Hepatocyte (in vitro differentiated cells): ENCODE measurements around the gene SNRNP70. TPM values are rescaled to one million over a fixed set of nuclear protein-coding genes. Genes with fewer than 3 reads are reported as not detected.
"Not testable (repeated sequence)": the region's sequence is repeated elsewhere in the genome, so short reads cannot be mapped to it uniquely, and the experiment has no call there.

Experiments
- DNase-seq: peaks from one replicate; pipeline ENCODE4 v3.0.0-alpha.2; 2016; ENCODE audit warnings: low spot score
- H2AFZ ChIP-seq: fragments of 200-600 bp; sonication (generic); 2 replicates; pipeline ENCODE4 v1.6.0; 2016; ENCODE audit warnings: antibody characterized with exemption, mild to moderate bottlenecking
- H3K27ac ChIP-seq: fragments of 200-600 bp; sonication (generic); 2 replicates; pipeline ENCODE4 v1.5.1; 2016; ENCODE audit warnings: mild to moderate bottlenecking
- H3K27me3 ChIP-seq: fragments of 200-600 bp; sonication (generic); 2 replicates; pipeline ENCODE4 v1.6.1; 2016
- H3K36me3 ChIP-seq: fragments of 200-600 bp; sonication (generic); replicated peaks from 2 replicates; pipeline ENCODE4 v1.5.1; 2016; ENCODE audit warnings: low read depth; ENCODE audit not compliant: insufficient read depth
- H3K4me1 ChIP-seq: fragments of 200-600 bp; sonication (generic); 2 replicates; pipeline ENCODE4 v1.5.1; 2016; ENCODE audit warnings: mild to moderate bottlenecking, moderate library complexity; ENCODE audit not compliant: insufficient read depth
- H3K4me2 ChIP-seq: fragments of 200-600 bp; sonication (generic); 2 replicates; pipeline ENCODE4 v1.6.0; 2016
- H3K4me3 ChIP-seq: fragments of 200-600 bp; sonication (generic); 2 replicates; pipeline ENCODE4 v1.5.1; 2016; ENCODE audit warnings: mild to moderate bottlenecking
- H3K79me2 ChIP-seq: fragments of 200-600 bp; sonication (generic); 2 replicates; pipeline ENCODE4 v1.6.0; 2017; ENCODE audit warnings: mild to moderate bottlenecking
- H3K9me2 ChIP-seq: fragments of 200-600 bp; sonication (generic); replicated peaks from 2 replicates; pipeline ENCODE4 v1.6.0; 2017; ENCODE audit warnings: mild to moderate bottlenecking; ENCODE audit not compliant: insufficient read depth
- H3K9me3 ChIP-seq: fragments of 200-600 bp; sonication (generic); 2 replicates; pipeline ENCODE4 v1.5.1; 2016; ENCODE audit warnings: low read depth, mild to moderate bottlenecking
- H4K20me1 ChIP-seq: fragments of 200-600 bp; sonication (generic); 2 replicates; pipeline ENCODE4 v1.6.0; 2016; ENCODE audit warnings: mild to moderate bottlenecking; ENCODE audit not compliant: insufficient read depth, poor library complexity, severe bottlenecking
- EZH2 ChIP-seq: fragments of 200-600 bp; sonication (generic); IDR thresholded peaks from 2 replicates; pipeline ENCODE4 v1.6.1; 2016; ENCODE audit warnings: antibody characterized with exemption, mild to moderate bottlenecking, borderline replicate concordance
- EZH2phosphoT487 ChIP-seq: fragments of 200-600 bp; sonication (generic); IDR thresholded peaks from one replicate; pipeline ENCODE4 v1.6.1; 2018; ENCODE audit warnings: antibody characterized with exemption, mild to moderate bottlenecking, low read depth, moderate library complexity; ENCODE audit not compliant: unreplicated experiment, severe bottlenecking
- WGBS: methylation state at CpG from one replicate; pipeline ENCODE4 v1.1.6; 2016; ENCODE audit warnings: low lambda C conversion rate; ENCODE audit errors: missing lambda C conversion rate; 5-methylcytosine and 5-hydroxymethylcytosine counted together
- polyA plus RNA-seq: library from polyadenylated mRNA; unstranded; fragments of >200 nt; fragmentation: Nextera tagmentation; extraction: Ambion mirVana; gene quantifications from 2 replicates; pipeline ENCODE4 v1.2.1, GENCODE V29; 2016
- total RNA-seq: library from RNA; depleted of rRNA; stranded (reverse); fragments of >200 nt; gene quantifications from 2 replicates; pipeline ENCODE4 v1.2.3, GENCODE V29; 2014
- TF ChIP-seq, protein P1 (sequence below): fragments of 200-600 bp; sonication (generic); IDR thresholded peaks from 2 replicates; pipeline ENCODE4 v1.5.1; 2016; ENCODE audit warnings: antibody characterized with exemption, mild to moderate bottlenecking; ENCODE audit not compliant: poor library complexity

The SNRNP70 gene
- total and polyA plus RNA-seq, 2 experiments from 2014 or later: 190 to 248 TPM

DNA sequence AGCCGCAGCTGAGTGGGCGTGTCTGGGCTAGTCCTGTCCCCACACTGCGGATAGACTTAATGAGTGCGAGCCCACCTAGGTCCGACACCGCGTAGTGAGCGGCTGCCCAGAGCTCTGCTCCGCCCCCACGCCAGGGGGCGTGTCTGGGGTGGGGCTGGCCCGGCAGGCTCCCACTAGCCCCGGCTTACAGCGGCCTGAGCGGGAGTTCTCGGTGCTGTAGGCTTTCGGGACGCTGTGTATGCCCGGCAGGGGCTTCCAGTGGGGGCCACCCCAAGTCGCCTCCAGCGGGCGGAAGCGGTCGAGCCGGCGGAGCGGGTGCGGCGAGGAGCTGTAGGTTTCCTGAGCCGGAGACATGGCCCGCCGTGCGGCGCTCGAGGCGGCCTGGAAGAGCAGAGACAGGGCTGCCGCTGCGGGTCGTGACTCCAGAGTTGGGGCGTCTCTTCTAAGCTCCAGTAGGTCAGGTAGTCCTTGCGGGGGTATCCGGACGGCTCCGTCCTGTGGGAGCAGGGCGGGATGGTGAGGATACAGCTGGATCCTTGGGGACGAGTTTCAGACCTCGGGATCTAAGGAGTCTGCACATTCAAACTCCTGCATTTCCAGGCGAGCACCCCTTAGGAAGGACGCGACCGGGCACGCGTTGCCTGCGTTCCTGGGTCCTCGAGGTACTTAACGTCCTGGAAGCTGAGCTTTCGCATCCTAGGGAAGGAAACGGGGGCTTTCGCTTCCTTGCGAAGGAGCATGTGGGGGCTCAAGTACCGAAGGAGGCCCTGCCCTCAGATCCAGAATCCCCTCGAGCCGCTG, 28.9 kb upstream of the SNRNP70 start:
- Histone ChIP-seq H2AFZ (peak overlapping the region; percentile 94), H3K4me2 (peak overlapping the region; percentile 99), H3K4me1 (peaks cover 17% of the 10 kb centered on the region), H3K36me3 (no peaks in the 10 kb centered on the region), H3K9me2 (no peaks in the 10 kb centered on the region), H3K9me3 (no peaks in the 10 kb centered on the region), H3K27me3 (peaks cover 9% of the 10 kb centered on the region), H4K20me1 (no peaks in the 10 kb centered on the region), H3K4me3 (peak overlapping the region; percentile 65), H3K27ac (no peak overlapping the region), H3K79me2 (no peaks in the 10 kb centered on the region)
- DNase-seq: peak; percentile 74
- TF ChIP-seq, protein P1, sequence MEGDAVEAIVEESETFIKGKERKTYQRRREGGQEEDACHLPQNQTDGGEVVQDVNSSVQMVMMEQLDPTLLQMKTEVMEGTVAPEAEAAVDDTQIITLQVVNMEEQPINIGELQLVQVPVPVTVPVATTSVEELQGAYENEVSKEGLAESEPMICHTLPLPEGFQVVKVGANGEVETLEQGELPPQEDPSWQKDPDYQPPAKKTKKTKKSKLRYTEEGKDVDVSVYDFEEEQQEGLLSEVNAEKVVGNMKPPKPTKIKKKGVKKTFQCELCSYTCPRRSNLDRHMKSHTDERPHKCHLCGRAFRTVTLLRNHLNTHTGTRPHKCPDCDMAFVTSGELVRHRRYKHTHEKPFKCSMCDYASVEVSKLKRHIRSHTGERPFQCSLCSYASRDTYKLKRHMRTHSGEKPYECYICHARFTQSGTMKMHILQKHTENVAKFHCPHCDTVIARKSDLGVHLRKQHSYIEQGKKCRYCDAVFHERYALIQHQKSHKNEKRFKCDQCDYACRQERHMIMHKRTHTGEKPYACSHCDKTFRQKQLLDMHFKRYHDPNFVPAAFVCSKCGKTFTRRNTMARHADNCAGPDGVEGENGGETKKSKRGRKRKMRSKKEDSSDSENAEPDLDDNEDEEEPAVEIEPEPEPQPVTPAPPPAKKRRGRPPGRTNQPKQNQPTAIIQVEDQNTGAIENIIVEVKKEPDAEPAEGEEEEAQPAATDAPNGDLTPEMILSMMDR: peak; percentile 40
- TF ChIP-seq EZH2: no peak
- TF ChIP-seq EZH2phosphoT487: no peak
- 4% methylated on average over 63 of the region's 63 CpGs for WGBS

GRCh38 chr19:49056902-49057596, 28.2 kb upstream of the SNRNP70 start:
- not testable (repeated sequence) for DNase-seq, H4K20me1 ChIP-seq, H3K9me3 ChIP-seq, H3K79me2 ChIP-seq, H3K36me3 ChIP-seq, H3K4me3 ChIP-seq, H3K9me2 ChIP-seq, H2AFZ ChIP-seq, H3K27ac ChIP-seq, H3K27me3 ChIP-seq
- peak overlapping the region; percentile 99 for H3K4me2 ChIP-seq
- peaks cover 17% of the 10 kb centered on the region for H3K4me1 ChIP-seq
- 37% methylated on average over 34 of the region's 34 CpGs for WGBS

GRCh38 chr19:49057636-49058234, 27.5 kb upstream of the SNRNP70 start, which contains the start of gene CGB7:
Gene CGB7, minus strand, starts transcription at chr19:49057749. Its CDS starts 2,374 bp downstream, at chr19:49055375.
- Histone ChIP-seq H3K27me3 (peaks cover 9% of the 10 kb centered on the region), H3K4me2 (peak within 1 kb of the TSS; percentile 99), H3K36me3 (no peaks in the 10 kb centered on the region), H3K4me3 (peak within 1 kb of the TSS; percentile 36), H3K27ac (no peak within 1 kb of the TSS), H3K9me2 (no peaks in the 10 kb centered on the region), H3K4me1 (peaks cover 17% of the 10 kb centered on the region), H4K20me1 (no peaks in the 10 kb centered on the region), H3K79me2 (no peaks in the 10 kb centered on the region), H2AFZ (no peak within 1 kb of the TSS), H3K9me3 (no peaks in the 10 kb centered on the region)
- TF ChIP-seq EZH2 (no peak), EZH2phosphoT487 (no peak)
- TF ChIP-seq, protein P1: no peak
- peak; percentile 78 for DNase-seq
- 16% methylated on average over 34 of the region's 38 CpGs for WGBS

GRCh38 chr19:49058562-49058961, 26.7 kb upstream of the SNRNP70 start:
- DNase-seq: no peak
- H3K27me3 ChIP-seq: peaks cover 9% of the 10 kb centered on the region

More at GRCh38 chr19:49058562-49058961, 26.7 kb upstream of the SNRNP70 start:
- Histone ChIP-seq H3K4me2 (no peak overlapping the region), H3K27ac (no peak overlapping the region), H3K36me3 (no peaks in the 10 kb centered on the region), H3K79me2 (no peaks in the 10 kb centered on the region), H3K4me1 (peaks cover 17% of the 10 kb centered on the region), H3K9me2 (no peaks in the 10 kb centered on the region), H3K4me3 (no peak overlapping the region), H3K9me3 (no peaks in the 10 kb centered on the region), H2AFZ (no peak overlapping the region), H4K20me1 (no peaks in the 10 kb centered on the region)
- 76% methylated on average over 4 of the region's 10 CpGs for WGBS
- TF ChIP-seq EZH2phosphoT487: no peak
- TF ChIP-seq EZH2: no peak
- TF ChIP-seq, protein P1: no peak
